GM18909 (cell line): ENCODE measurements around the gene SMCO1.
"Not testable (repeated sequence)": the region's sequence is repeated elsewhere in the genome, so short reads cannot be mapped to it uniquely, and the experiment has no call there.

Source experiments
- ATAC-seq: cut with Tn5 transposase; IDR thresholded peaks from one replicate; pipeline ENCODE4 v1.9.1; 2021; ENCODE audit warnings: mild to moderate bottlenecking; ENCODE audit not compliant: unreplicated experiment, poor library complexity

SMCO1 gene

DNA sequence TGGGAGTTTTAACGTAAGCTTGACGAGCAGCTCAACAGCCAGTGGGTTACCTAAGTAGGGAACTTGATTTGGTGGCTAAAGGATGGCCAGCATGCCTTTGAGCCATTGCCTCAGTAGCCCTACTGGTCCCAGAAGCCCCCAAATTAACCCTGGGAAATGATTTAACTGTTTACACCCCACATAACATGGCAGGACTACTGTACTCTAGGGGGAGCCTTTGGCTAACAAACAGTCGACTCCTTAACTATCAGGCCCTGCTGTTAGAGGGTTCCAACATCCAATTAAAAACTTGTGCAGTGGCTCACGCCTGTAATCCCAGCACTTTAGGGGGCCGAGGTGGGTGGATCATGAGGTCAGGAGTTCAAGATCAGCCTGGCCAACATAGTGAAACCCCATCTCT is 9.4 kb upstream of the SMCO1 start:
- ATAC-seq, result no peak

DNA sequence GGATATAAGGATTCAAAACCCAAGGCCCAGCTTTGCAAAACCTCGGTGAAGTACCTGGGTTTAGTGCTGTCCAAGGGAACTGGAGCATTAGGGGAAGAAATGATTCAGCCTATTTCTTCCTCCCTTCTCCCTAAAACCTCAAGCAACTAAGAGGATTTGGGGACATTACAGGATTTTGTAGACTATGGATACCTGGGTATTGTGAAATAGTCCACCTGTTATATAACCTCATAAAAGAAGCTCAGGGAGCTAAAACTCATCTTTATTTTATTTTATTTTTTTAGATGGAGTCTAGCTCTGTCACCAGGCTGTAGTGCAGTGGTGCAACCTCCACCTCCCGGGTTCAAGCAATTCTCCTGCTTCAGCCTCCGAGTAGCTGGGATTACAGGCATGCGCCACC is 8.7 kb upstream of the SMCO1 start:
- ATAC-seq, result no peak

DNA sequence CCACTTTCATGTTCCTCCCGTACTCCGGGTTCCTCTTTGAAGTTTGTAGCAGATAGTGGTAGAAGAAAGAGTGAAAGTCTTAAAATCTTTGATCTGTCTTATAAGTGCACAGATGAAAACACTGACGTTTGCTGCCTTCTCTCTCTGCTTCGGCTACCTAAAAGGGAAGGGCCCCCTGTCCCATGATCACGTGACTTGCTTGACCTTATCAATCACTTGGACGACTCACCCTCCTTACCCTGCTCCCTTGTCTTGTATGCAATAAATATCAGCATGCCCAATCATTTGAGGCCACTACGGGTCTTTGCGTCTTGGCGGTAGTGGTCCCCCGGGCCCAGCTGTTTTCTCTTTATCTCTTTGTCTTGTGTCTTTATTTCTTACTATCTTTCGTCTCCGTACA is 6.1 kb upstream of the SMCO1 start:
- not testable (repeated sequence) for ATAC-seq

DNA sequence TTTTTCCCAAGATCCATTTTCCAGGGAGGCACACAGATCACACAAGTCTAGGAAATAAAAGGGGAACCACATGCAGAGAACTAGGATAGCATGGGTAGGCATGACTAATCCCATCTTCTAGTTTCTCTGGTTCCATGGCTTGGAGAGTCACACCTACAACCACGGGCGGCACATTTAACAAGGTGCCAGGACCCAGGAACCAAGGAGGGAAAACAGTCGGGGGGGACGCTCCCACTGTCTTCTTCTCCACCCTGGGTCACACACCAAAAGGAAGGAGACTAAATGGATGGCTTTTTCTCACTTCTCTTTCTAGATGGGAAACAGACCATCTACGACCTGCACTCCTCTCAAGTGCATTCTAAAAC is 4.6 kb upstream of the SMCO1 start:
- ATAC-seq, result no peak

DNA sequence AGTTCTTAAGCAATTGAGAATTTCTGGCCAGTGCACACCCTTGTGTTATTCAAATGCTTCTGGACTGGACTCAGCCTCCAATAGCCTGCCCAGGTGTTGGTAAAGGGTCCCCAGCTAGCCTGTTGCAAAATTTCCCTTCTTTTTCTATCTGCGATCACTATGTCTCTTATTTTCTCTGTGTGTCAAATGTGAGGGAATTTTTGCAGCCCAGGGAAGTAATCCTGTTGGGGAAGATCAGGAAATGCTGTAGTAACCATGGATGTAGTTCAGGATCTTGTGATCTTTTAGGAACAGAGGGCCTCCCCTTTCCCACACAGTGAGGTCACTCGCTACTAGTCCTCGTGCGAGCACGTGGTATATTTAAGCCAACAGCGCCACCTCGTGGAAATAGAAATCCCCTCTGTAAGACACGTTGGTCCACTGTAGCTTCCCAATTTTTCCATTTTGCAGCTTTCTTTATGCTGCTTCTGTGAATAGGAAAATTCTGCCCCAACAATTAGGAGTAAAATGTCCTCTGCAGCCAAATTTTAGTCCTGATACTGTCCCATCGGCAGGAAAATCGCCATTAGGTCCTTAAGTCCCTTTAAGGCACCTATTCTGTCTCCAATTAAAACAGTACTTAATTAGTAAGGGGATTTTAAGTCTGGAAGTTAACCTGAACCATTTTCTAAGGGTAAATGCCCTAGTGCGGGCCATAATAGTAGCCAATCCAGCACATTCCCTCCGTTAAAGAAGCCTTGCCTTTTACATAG is 4.0 kb upstream of the SMCO1 start:
- ATAC-seq, result no peak

DNA sequence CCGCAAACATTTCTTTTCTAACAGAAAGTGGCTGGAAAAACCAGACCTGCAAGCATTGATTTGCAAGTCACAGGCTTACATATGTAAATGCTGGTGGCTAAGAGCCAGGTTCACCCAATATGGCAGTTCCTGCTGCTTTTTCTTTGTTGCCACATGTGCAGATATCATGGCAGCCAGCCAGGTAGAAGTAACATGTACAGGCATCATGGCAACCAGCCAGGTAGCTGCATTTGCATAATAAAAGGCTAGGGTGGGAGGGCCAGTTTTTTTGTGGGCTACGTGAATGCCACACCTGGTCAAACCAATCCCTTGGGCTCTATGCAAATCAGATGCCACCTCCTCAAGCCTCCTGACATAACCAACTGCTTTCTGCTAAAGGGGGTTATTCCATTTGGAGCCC is 2.8 kb upstream of the SMCO1 start:
- ATAC-seq, result no peak

DNA sequence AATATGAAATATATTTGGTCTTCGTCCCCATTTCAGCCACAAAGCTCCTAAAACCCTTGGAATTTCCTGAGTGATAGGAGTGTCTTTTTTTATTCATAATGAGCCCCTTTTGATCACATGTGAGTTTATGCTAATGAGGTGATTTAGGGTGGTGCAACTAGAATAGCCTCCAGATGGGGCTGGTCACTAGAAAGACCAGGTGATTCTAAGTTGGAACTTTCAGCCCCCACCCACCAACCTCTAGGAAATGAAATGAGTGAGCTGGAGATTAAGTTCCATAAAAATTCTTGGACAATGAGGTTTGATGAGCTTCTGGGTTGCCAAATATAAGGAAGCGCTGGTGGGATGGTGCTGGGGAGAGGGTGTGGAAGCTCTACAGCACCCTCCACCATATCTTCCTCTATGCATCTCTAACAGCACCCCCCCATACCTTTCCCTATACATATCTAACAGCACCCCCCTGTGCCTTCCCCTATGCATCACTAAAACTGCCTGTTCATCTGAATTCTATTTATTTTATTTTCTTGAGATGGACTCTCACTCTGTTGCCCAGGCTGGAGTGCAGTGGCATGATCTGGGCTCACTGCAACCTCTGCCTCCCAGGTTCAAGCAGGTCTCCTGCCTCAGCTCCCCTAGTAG is 2.1 kb upstream of the SMCO1 start:
- no peak for ATAC-seq

DNA sequence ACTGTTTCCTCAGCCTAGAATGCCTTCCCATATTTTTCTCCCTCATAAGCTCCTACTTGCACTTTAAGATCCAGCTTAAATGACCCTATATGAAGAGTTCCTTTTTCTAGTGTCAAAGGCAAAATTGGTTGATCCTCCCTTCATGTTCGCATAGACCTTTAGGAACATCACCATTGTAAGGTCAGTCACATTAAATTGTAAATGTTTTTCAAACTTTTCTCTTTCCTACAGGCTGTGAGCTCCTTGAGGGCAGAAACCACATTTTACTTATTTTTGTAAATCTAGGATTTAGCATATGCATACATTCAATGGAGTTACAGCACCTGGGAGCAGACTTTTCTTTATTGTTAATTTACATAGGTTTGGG is 813 bp downstream of the SMCO1 start:
- no peak for ATAC-seq

DNA sequence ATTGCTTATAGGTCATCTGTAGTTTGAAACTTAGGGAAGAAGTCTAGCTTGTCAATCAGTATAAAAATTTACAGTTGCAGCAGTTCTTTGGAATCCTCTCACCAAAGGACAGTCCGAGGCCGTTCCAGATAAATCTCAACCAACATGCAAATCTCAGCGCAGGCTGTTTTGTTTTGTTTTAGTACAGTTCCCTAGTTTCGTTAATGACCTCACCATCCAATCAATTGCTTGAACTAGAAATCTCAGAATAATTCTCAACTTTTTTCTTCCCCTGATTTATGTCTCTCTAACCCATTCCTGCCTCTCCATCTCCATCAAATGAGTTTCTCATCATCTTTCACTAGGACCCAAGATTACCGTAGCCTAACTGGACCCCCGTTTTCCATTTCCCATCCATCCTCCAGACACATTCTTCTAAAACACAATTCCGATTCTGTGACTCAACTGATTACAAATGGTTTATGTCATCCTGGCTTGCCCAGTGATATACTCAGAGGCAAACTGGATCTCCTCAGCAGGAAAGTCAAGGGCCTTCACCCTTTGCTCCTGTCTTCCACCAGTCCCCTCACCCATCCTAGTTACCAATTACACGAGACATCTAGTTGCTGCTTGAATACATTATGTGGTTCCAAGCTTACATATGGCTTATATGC is 1.3 kb downstream of the SMCO1 start:
- no peak for ATAC-seq

DNA sequence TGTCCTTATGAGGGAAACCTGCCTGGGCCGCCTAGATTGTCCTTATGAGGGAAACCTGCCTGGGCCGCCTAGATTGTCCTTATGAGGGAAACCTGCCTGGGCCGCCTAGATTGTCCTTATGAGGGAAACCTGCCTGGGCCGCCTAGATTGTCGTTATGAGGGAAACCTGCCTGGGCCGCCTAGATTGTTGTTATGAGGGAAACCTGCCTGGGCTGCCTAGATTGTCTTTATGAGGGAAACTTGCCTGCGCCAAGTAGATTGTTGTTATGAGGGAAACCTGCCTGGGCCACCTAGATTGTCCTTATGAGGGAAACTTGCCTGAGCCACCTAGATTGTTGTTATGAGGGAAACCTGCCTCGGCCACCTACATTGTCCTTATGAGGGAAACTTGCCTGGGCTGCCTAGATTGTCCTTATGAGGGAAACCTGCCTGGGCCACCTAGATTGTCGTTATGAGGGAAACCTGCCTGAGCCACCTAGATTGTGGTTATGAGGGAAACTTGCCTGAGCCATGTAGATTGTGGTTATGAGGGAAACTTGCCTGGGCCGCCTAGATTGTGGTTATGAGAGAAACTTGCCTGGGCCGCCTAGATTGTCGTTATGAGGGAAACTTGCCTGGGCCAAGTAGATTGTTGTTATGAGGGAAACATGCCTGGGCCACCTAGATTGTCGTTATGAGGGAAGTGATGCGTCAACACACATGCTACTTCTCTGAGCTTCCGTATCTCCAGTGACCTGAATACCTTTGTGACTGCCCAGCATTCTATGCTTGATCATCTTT is 3.3 kb downstream of the SMCO1 start:
- not testable (repeated sequence) for ATAC-seq

DNA sequence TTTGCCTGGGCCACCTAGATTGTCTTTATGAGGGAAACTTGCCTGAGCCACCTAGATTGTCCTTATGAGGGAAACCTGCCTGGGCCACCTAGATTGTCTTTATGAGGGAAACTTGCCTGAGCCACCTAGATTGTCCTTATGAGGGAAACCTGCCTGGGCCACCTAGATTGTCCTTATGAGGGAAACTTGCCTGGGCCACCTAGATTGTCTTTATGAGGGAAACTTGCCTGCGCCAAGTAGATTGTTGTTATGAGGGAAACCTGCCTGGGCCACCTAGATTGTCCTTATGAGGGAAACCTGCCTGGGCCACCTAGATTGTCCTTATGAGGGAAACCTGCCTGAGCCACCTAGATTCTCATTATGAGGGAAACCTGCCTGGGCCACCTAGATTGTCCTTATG is 4.0 kb downstream of the SMCO1 start:
- not testable (repeated sequence) for ATAC-seq

DNA sequence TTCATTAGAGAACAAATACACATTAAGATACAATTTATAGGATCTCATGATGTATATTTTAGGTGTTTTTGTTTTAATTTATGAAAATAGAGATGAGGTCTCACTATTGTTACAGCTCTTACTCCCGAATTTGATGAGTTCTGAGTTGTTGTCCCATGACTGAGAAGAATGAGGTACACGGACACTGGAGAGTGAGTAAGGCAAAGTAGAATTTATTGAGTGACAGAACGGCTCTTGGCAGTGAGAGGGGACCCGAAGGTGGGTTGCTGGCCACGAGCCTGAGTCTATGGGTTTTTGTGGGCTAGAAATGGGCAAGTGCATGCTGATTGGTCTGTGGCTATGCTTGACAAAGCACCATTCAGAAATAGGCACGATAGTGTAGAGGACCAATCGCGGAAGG is 8.5 kb downstream of the SMCO1 start:
- no peak for ATAC-seq

DNA sequence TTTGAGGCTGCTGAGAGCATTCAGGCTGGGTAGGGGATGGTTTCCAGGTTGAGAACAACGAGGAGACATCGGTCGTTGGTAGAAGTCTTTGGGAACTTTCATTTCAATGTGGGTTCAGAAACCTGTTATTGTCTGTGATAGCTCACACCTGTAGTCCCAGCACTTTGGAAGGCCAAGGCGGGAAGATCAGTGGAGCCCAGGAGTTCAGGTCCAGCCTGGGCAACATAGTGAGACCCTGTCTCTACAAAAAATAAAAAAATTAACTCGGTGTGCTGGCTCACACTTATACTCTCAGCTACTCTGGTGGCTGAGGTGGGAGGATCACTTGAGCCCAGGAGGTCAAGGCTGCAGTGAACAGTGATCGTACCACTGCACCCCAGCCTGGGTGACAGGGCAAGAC is 10.6 kb downstream of the SMCO1 start:
- no peak for ATAC-seq

DNA sequence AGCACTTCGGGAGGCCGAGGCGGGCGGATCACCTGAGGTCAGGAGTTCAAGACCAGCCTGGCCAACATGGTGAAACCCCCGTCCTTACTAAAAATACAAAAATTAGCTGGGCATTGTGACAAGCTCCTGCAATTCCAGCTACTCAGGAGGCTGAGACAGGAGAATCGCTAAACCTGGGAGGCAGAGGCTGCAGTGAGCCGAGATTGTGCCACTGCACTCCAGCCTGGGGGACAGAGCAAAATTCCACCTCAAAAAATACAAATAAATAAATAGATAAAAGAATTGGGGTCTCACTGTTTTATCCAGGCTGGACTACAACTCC is 11.1 kb downstream of the SMCO1 start:
- ATAC-seq, result not testable (repeated sequence)

DNA sequence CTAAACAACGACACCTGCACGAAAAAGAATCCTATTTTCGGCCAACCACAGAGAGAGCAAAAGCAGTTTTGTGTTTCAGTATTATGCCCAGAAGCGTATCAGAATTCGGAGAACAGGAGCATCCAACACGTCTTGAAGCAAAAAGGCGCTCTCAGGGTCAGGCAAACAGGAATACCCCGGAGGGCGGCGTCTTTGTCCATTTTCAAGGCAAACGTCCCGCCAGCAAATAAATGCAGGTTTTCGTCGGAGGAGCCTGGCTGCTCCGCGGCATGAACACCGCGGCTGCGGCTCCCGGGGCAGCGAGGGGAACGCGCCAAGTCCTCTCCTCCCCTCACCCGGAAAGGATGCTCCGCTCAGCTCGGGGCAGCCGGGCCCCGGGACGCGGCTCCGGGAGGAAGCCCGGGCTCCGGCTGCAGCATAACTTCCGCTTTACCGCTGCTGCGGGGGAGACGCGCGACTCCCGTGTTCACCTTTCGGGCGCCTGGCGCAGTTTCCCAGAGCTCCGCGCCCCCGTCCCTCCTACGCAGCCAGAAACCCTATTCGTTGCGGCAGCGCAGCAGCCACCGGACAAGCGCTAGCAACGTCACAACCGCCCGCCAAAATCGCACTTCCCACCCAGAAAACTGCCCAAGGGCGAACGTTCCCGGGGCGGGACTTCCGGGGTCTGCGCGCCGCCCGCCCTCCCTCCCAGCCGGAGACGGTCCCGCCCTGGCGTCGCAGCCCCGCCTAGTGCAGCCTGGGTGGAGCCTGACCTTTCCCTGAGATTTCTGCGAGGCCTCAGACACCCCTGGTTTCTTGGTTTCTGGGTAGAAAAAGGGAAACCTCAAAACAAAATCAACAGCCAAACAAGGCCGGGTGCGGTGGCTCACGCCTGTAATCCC is 11.7 kb downstream of the SMCO1 start, which contains the start of gene RNF168:
TSS of gene RNF168 (minus strand) at position 573 of the 881 bp plus-strand sequence. CDS start 595 bp downstream, outside the sequence.
- ATAC-seq, result peak; percentile 84

DNA sequence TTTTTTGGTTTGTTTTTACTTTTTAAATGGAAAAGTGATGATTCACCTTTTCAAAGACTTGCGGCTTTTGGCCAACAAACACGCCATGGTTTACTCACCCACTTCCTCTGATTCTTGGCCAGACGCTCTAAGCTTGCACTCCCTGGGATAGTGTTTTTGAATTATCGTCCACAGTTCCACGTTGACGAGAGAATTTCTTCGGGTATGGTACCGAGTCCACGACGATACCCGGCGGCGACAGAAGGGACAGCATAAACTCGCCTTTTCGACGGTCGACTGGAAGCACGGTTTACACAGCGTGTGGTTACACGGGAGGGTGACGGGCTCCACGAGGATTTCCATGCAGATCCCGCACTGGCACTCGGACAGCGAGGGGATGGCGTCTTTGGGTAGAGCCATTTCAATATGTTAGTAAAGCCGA is 12.4 kb downstream of the SMCO1 start:
- ATAC-seq, result peak; percentile 14

DNA sequence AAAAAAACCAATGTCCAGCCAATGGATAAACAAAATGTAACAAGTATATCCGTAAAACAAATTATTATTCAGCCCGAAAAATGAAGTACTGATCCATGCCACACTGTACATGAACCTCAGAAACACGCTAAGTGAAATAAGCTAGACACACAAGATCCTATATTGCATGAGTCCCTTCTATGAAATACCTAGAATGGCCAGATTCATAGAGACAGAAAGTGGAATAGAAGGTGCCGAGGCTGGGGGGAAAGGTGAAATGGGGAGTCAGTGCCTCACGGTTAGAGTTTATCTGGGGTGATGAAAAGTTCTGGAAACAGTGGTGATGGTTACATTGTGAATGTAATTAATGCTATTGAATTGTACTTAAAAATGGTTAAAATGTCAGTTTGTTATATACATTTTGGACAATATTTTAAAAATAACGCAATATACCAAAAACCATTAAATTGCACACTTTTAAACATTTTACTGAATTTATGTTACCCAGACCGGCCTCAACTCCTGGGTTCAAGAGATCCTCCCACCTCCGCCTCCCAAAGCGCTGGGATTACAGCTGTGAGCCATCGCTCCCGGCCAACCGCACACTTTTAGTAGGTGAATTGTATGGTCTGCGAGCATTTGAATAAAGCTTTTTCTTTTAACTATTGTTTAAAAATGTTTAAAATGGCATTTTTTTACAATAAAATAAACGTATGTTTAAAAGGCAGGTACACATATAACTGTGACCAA is 13.7 kb downstream of the SMCO1 start:
- ATAC-seq, result no peak

DNA sequence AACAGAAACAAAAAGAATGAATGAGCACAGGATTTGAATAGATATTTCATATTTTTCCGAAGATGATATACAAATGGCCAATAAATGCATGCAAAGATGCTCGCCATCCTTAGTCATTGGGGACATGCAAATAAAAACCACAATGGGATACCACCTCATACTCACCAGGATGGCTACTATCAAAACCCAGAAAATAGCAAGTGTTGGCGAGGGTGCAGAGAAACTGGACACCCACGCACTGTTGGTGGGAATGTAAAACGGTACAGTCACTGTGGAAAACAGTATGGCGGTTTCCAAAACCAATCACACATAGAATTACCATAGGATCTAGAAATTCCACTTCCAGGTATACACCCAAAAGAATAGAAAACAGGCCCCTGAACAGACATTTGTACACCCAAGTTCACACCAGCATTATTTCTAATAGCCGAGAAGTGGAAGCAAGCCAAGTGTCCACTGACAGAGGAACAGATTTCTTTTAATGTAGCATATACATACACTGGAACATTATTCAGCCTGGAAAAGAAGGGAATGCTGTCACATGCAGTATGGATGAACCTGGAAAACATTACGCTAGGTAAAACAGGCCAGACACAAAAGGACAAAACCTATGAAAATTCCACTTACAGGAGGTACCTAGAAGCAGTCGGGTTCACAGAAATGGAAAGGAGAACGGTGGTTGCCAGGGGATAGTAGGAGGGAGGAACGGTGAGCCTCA is 15.2 kb downstream of the SMCO1 start:
- no peak for ATAC-seq

DNA sequence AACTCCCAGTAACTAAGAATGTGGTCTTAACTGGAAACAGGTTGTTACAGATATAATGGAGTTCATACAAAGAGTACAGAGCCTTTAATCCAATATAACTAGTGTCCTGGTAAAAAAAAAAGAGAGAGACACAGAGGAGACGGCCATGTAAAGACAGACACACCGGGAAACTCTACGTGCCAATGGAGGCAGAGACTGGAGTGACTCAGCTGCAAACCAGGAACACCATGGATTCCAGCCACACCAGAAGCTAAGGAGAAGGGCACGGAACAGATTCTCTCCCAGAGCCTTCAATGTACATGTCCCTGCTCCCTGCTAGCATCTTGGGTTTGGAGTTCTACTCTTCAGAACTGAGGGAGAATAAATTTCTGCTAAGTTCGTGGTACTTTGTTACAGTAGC is 16.1 kb downstream of the SMCO1 start:
- no peak for ATAC-seq
